GM18858 (cell line): Measurements from ENCODE around the gene UNC13D.
"Not testable (repeated sequence)": the region's sequence is repeated elsewhere in the genome, so short reads cannot be mapped to it uniquely, and the experiment has no call there.

Experiments used
- ATAC-seq: cut with Tn5 transposase; IDR thresholded peaks from one replicate; pipeline ENCODE4 v1.9.1; 2021; ENCODE audit not compliant: unreplicated experiment

The UNC13D gene

GRCh38 chr17:75875182-75875939 lies 31.2 kb upstream of the UNC13D start:
- ATAC-seq, result no peak

- ATAC-seq, result no peak
Measured at GRCh38 chr17:75874323-75875181, 30.3 kb upstream of the UNC13D start.

DNA sequence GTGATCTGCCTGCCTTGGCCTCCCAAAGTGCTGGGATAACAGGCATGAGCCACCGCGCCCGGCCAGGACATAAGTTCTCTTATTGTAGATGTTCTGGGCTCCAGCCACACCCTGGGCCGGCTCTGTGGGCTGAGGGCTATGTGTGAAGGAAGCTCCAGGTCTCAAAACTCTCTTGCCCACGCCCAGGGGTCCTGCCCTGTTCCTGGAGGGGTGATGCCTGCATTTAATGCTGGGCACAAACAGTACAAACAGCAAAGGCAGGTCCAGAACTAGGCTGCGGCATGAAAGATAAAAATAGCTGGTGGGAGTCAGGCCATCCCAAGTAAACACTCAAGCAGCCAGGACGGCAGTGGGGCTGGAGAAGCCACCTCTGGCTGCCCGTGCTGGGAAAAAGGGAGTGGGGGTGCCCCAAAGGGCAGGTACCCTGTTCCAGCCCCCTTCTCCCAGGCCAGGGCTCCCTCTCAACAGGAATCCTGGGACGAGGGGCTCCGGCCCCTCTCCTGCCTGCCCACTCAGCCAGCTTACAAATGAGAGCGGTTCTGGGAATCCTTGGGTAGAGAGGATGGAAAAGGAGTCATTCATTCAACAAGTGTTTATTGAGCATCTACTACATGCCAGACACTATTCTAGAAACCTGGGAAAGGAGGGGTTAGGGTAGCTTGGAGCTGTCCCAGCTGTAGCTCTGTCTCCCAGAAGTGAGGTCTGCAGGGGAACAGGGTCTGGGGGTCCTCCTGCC lies 29.6 kb upstream of the UNC13D start:
- ATAC-seq, result no peak

DNA sequence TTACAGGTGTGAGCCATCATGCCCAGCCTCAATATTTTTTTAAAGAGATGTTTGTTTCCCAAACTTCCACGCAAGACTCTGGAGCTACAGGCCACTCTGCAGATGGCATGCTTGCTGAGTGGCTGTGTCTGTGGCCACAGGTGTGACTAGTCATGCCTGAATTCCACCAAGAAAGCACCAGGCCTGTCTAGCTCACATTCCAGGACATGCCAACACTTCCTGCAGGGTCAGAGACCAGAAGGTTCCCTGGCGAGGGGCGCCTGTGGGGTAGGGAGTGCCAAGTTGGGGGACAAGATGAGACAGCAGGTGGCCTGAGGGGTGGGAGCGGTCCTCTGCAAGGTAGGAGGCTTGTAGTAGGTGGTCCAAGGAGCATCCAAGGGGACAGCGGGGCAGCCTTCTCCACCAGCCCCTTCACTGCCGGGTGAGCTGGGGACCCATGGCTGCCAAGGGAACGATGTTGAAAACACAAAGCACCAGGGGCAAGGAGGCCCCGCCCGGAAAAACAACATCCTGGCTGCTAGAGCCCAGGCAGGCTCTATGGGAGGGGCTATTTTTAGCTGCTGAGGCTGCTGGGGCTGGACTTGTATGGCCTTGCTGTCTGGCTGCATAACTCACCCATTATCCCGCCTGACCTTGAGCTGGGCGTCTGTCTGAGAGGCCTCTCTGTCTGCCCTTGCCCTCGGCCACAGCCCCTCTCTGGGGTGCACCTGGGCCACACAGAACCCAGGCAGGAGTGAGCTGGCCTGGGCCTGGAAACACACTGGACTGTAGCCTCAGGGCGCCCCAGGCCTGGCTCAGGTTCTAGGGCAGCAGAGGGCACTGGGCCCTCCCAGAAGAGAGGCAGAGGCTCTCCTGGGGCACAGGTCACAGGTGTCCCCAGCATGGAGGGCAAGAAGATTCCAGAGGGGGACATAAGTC lies 28.5 kb upstream of the UNC13D start:
- ATAC-seq, result no peak

- not testable (repeated sequence) for ATAC-seq
Measured at GRCh38 chr17:75870228-75870627, 26.0 kb upstream of the UNC13D start.

- no peak for ATAC-seq
Measured at GRCh38 chr17:75869282-75870141, 25.3 kb upstream of the UNC13D start.

DNA sequence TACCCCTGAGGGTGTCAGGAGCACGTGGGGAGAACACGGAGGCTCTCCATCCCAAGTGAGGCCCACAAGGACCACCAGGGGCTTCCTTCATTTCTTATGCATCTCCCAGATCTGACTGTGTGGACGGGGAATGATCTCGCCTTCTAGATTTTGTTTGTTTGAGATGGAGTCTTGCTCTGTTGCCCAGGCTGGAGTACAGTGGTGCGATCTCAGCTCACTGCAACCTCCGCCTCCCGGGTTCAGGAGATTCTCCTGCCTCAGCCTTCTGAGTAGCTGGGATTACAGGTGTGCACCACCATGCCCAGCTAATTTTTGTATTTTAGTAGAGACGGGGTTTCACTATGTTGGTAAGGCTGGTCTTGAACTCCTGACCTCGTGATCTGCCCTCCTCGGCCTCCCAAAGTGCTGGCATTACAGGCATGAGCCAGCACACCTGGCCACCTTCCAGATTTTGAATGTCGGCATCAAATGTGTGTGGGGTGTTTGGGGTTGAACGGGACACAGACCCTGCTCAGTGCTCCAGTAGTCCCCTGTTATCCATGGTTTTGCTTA lies 24.6 kb upstream of the UNC13D start:
- not testable (repeated sequence) for ATAC-seq

DNA sequence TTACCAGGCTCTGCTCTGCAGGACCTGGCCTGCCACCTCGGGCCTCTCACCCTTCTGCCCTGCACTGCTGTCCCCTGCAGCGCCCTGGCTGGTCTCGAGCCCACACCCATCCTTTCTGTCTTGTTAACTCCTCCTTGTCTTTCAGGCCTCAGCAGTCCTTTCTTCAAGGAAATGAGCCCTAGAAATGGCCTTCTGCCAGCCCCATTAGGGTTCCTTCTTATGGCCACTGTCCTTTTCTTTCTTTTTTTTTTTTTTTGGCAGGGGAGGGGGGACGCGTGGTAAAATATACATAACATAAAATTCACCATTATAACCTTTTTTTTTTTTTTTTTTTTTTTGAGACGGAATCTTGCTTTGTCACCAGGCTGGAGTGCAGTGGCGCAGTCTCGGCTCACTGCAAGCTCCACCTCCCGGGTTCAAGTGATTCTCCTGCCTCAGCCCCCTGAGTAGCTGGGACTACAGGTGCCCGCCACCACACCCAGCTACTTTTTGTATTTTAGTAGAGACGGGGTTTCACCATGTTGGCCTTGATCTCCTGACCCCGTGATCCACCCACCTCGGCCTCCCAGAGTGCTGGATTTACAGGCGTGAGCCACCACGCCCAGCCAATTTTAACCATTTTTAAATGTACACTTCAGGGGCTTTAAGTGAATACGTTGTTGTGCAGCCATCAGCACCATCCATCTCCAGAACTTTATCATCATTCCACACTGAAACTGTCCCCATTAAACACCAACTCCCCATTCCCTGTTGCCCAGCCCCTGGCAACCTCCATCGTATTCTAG lies 21.4 kb upstream of the UNC13D start:
- not testable (repeated sequence) for ATAC-seq

- peak; percentile 16 for ATAC-seq
Measured at GRCh38 chr17:75864887-75865286, 20.7 kb upstream of the UNC13D start.

DNA sequence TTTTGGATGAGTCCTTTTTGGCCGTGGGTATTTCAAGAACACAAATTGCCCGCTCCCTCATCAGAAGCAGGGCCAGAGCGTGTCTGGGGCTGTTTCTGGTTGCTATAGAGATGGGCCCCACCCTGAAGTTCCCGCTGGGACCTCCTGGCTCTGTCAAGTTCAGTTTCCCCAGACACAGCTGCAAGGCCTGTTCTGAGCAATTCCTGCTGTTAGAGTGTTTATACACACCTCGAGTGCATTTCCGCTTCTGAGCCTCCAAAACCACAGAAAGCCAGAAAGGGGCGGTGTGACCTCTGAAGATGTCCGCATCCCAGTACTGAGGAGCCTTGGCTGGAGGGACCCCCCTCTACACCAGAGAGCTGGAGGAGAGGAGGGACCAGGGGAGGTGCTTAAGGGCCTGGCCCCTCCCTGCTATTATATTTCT lies 20.3 kb upstream of the UNC13D start:
- ATAC-seq, result peak; percentile 75

DNA sequence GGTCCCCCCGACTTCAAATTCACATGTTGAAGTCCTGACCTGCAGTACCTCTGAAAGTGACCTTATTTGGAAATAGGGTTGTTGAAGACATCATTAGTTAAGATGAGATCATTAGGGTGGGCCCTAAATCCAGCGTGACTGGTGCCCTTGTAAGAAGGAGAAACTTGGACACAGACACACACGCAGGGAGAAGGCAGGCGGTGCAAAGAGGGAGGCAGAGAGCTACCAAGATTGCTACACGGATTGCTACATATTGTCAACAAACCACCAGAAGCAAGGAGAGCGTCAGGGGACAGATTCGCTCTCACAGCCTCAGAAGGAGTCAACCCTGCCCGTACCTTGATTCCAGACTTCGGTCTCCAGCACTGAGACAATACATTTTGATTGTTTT lies 17.7 kb upstream of the UNC13D start:
- ATAC-seq, result no peak

DNA sequence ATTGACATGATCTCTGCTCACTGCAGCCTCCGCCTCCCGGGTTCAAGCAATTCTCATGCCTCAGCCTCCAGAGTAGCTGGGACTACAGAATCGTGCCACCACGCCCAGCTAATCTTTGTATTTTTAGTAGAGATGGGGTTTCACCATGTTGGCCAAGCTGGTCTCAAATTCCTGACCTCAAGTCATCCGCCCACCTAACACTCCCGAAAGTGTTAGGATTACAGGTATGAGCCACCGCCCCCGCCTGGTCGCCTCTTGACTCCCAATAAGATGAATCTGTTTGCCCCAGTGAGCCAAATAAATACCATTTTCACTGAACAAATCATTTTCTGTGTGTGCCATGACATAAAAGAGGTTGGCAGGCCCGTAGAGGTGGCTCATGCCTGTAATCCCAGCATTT lies 15.2 kb upstream of the UNC13D start:
- ATAC-seq, result not testable (repeated sequence)

DNA sequence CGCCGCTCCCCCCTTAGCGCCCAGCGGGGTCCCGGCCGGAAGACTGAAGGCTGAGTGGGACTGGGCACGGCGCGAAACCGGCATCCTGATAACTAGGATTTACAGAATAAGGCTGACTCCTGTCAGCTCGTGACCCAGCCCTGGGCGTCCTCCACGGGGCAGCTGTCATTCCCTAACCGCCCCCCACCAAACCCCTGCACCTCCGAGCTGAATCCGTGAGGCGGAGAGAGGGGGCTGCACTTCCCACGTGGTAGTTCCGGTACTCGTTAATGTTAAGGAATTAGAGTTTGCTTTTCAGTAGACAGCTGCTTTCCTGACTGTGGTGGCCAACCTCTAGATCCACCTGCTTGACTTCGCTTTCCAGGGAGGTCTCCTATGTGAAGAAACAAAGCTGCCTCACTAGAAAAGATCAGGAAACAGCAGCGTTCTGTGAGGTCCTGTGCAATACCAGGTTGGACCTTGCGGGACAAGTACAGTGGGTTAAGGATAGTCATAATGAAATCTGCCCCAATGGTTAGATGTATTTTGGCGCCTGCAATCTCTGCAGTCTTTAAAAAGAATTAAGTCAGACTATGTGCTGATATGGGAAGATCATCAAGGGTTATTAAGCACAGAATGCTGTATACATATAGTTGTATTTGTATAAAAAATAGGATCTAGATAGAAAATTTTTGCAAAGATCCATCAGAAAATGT lies 12.0 kb upstream of the UNC13D start:
- no peak for ATAC-seq

DNA sequence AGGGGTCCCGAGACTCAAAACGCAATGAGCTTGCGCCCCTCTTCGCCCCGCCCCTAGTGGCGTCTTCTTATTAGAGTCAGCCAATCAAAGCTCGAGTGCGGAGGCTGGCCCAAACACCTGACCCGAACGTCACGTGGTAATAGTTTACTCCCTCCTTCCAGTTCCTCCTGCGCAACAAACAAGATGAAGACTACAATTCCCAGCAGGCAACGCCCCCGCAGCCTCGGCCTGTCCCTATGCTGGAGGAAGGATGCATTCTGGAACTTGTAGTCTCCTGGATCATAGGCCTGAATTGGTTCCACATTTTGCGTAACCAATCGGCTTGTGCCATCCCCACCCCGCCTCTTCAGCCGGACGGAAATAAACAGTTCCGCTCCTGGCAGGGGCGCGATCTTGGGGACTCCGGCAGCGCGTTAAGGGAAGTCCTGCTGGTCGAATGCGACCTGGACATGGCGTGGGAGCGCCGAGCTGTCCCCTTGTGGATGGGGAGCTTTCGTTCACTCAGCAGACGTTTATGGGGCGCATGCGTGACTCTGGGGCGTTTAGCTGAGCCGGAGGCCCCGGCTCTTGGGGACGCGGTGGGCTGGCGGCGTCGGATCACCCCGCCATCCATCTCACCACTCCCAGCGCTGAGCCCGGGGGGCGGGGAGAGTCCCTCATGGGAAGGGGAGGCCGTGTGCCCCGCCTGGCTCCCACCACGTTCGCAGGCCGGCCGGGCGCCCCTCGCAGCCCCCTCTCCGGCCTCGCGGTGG lies 11.3 kb upstream of the UNC13D start, which contains the start of gene WBP2:
TSS of gene WBP2 (minus strand) at position 26 of the 752 bp plus-strand sequence. CDS start 38 bp downstream, outside the sequence.
- peak; percentile 83 for ATAC-seq

DNA sequence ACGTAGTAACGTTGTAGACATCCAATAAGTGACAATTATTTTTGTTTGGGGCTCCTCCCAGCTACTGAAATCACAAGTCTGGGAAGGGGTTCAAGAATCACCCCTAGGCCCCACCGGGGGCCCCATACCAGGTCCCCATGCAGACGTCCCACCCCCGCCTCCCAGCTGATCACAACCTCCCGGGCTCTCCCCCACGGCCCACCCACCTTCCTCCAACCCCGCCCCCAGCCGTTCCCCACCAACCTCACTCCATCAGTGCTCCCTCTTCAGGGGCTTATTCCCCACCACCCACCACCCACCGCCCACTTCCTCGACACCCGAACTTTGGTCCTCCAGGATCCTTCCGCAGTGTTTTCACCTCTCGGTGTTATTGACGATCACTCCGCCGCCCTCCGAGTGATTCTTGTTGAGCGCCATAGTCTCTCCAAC lies 10.7 kb upstream of the UNC13D start:
- ATAC-seq, result no peak

GRCh38 chr17:75854101-75854748 lies 10.0 kb upstream of the UNC13D start:
- ATAC-seq, result no peak
